H1 (cell line): ENCODE data around the gene TXNDC8.

Experiments used
- CEBPB ChIP-seq: IDR thresholded peaks from 2 replicates; pipeline ENCODE4 v1.6.1; 2012; ENCODE audit warnings: low read depth, low read length
- EGR1 ChIP-seq: IDR thresholded peaks from 2 replicates; pipeline ENCODE4 v1.6.1; 2011; ENCODE audit warnings: low read depth, low read length, borderline replicate concordance
- FOSL1 ChIP-seq: IDR thresholded peaks from 2 replicates; pipeline ENCODE4 v1.6.1; 2011; ENCODE audit warnings: mild to moderate bottlenecking, low read depth, low read length, moderate library complexity; ENCODE audit not compliant: insufficient read depth
- POLR2A ChIP-seq, 2 experiments: IDR thresholded peaks; 1 replicate in 1 of 2; 2 replicates in 1 of 2; pipeline ENCODE4 v1.6.1; 2011; ENCODE audit warnings: low read depth in 2 of 2, low read length in 2 of 2, mild to moderate bottlenecking in 2 of 2; ENCODE audit errors: control extremely low read depth in 1 of 2
- POLR2AphosphoS5 ChIP-seq: IDR thresholded peaks from 2 replicates; pipeline ENCODE4 v1.6.1; 2011; ENCODE audit warnings: low read depth, low read length
- SUZ12 ChIP-seq: fragments of 200-600 bp; sonication (generic); IDR thresholded peaks from 2 replicates; pipeline ENCODE4 v1.6.1; 2012; ENCODE audit warnings: mild to moderate bottlenecking, inconsistent platforms, low read length, moderate library complexity, mixed read lengths
- TAF1 ChIP-seq: IDR thresholded peaks from 2 replicates; pipeline ENCODE4 v1.6.1; 2011; ENCODE audit warnings: mild to moderate bottlenecking, low read depth, low read length
- TBP ChIP-seq: IDR thresholded peaks from 2 replicates; pipeline ENCODE4 v1.6.1; 2011; ENCODE audit warnings: low read depth, low read length, improper control_type of control experiment
- TF ChIP-seq, protein P1 (sequence below): IDR thresholded peaks from 2 replicates; pipeline ENCODE4 v1.6.1; 2011; ENCODE audit warnings: low read length, improper control_type of control experiment

- no peak for TF ChIP-seq CEBPB
- TF ChIP-seq, protein P1, sequence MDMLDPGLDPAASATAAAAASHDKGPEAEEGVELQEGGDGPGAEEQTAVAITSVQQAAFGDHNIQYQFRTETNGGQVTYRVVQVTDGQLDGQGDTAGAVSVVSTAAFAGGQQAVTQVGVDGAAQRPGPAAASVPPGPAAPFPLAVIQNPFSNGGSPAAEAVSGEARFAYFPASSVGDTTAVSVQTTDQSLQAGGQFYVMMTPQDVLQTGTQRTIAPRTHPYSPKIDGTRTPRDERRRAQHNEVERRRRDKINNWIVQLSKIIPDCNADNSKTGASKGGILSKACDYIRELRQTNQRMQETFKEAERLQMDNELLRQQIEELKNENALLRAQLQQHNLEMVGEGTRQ = no peak
- TF ChIP-seq TAF1 = no peak
- no peak for TF ChIP-seq POLR2A (IDR thresholded peaks at IDR 0.05; ENCODE audit: control extremely low read depth in 1 of 2, low read depth in 2 of 2, low read length in 2 of 2)
- no peak for TF ChIP-seq POLR2AphosphoS5
- no peak for TF ChIP-seq SUZ12
- no peak for TF ChIP-seq FOSL1
- TF ChIP-seq TBP = no peak
- no peak for TF ChIP-seq EGR1
Measured at GRCh38 chr9:110293248-110293647, 44.4 kb downstream of the TXNDC8 start.
